Activated CD8-positive, alpha-beta memory T cell treated with anti-CD3 and anti-CD28 coated beads, Interleukin-2, amount 50 U/mL, for 24 hours (primary cell): ENCODE measurements around the gene POLR2J3.
"Not testable (repeated sequence)": the region's sequence is repeated elsewhere in the genome, so short reads cannot be mapped to it uniquely, and the experiment has no call there.

Experiments used
- DNase-seq: peaks from one replicate; pipeline ENCODE4 v3.0.0-alpha.2; 2020; ENCODE audit errors: extremely low read depth

POLR2J3 gene

GRCh38 chr7:102572261-102573239 is at the start of gene POLR2J3:
POLR2J3 (minus strand) TSS chr7:102572583; CDS start chr7:102572521, 62 bp downstream.
- peak; percentile 100 for DNase-seq

GRCh38 chr7:102618122-102618521 is 45.7 kb upstream of the POLR2J3 start:
- DNase-seq, result not testable (repeated sequence)

- DNase-seq, result not testable (repeated sequence)
Observed at GRCh38 chr7:102616507-102617125, 44.2 kb upstream of the POLR2J3 start, which contains the start of gene RASA4. RASA4 (minus strand) TSS chr7:102616756; CDS start chr7:102616689, 67 bp downstream.

GRCh38 chr7:102615930-102616329 is 43.5 kb upstream of the POLR2J3 start:
- not testable (repeated sequence) for DNase-seq

GRCh38 chr7:102614873-102615272 is 42.5 kb upstream of the POLR2J3 start:
- DNase-seq, result not testable (repeated sequence)

GRCh38 chr7:102614346-102614697 is 41.9 kb upstream of the POLR2J3 start:
- not testable (repeated sequence) for DNase-seq

- not testable (repeated sequence) for DNase-seq
Observed at GRCh38 chr7:102613575-102614345, 41.4 kb upstream of the POLR2J3 start.

- not testable (repeated sequence) for DNase-seq
Observed at GRCh38 chr7:102611675-102612325, 39.4 kb upstream of the POLR2J3 start.

- DNase-seq, result not testable (repeated sequence)
Observed at GRCh38 chr7:102611013-102611674, 38.8 kb upstream of the POLR2J3 start.

- not testable (repeated sequence) for DNase-seq
Observed at GRCh38 chr7:102610441-102610840, 38.1 kb upstream of the POLR2J3 start.

- not testable (repeated sequence) for DNase-seq
Observed at GRCh38 chr7:102609734-102610133, 37.4 kb upstream of the POLR2J3 start.

GRCh38 chr7:102606848-102607247 is 34.5 kb upstream of the POLR2J3 start:
- not testable (repeated sequence) for DNase-seq

- not testable (repeated sequence) for DNase-seq
Observed at GRCh38 chr7:102604431-102605145, 32.2 kb upstream of the POLR2J3 start.

- DNase-seq, result not testable (repeated sequence)
Observed at GRCh38 chr7:102602317-102602716, 29.9 kb upstream of the POLR2J3 start.

GRCh38 chr7:102599699-102600098 is 27.3 kb upstream of the POLR2J3 start:
- DNase-seq, result not testable (repeated sequence)

- not testable (repeated sequence) for DNase-seq
Observed at GRCh38 chr7:102596036-102596435, 23.7 kb upstream of the POLR2J3 start.

- DNase-seq, result not testable (repeated sequence)
Observed at GRCh38 chr7:102593637-102594334, 21.4 kb upstream of the POLR2J3 start.

GRCh38 chr7:102592477-102593019 is 20.2 kb upstream of the POLR2J3 start:
- DNase-seq, result not testable (repeated sequence)

GRCh38 chr7:102589857-102590256 is 17.5 kb upstream of the POLR2J3 start:
- DNase-seq, result not testable (repeated sequence)
